HG03571 (cell line): ENCODE data around the gene NEK11.

ENCODE experiments used
- ATAC-seq: cut with Tn5 transposase; IDR thresholded peaks from one replicate; pipeline ENCODE4 v1.9.1; 2021; ENCODE audit not compliant: unreplicated experiment

Gene NEK11

GRCh38 chr3:131125684-131126083, 99.0 kb downstream of the NEK11 start:
- ATAC-seq, result no peak

- no peak for ATAC-seq
Observed at GRCh38 chr3:131140891-131141290, 114.2 kb downstream of the NEK11 start.

DNA sequence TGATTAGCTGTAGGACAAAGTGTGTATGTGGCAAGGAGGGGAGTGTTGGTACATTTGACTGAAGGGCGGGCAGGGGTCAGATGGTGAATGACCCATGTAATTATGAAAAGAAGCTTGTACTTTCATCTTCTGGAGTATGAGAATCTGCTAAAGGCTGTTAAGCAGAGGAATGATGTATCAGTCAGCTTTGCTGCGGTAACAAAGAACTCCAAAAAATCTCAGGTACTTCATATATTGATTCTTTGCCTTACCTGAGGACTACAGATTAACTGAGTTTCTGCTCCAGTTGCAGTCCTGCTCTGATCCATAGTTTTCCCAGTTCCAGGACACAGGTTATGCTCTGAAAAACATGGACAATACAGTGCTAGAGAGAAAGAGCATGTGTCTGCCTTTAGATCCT, 115.1 kb downstream of the NEK11 start:
- ATAC-seq, result no peak

DNA sequence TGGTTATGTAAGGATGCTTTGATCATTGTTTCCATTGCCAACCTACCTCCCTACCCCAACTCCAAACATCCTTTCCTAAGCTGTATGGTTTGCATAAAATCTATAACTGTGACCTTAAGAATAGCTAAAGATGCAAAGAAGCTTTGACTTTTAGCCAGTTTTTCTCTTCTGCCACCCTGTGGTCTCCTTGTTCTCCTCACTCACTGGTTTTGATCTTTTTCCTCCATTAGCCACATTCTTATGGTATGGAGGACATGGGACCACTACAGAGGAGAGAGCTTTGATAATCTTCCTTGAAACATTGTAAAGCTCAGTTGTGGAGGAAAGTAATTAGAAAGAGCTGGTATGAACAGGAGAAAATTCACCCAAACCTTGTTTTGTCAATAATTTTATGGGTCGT, 115.9 kb downstream of the NEK11 start:
- no peak for ATAC-seq

DNA sequence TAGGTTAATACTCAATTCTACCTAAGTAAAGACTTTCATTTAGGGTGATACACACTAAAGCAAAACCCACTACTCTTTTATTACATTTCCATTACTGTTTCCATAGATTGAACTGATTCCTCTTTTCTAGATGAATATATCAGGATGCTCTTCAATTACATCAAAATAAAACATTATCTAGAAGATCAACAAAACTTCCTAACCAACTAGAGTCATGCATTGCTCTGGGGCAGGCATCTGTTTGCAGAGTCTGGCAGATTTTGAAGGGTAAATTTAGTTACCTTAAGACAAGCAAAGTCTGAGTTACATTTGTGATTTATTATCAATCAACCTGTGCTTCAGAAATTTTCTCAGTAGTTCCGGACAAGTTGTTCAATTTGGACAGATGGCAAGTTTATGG, 117.1 kb downstream of the NEK11 start:
- ATAC-seq, result no peak

- no peak for ATAC-seq
Observed at GRCh38 chr3:131147534-131147933, 120.9 kb downstream of the NEK11 start.

- ATAC-seq, result no peak
Observed at GRCh38 chr3:131158434-131158833, 131.8 kb downstream of the NEK11 start.

GRCh38 chr3:131162516-131162915, 135.8 kb downstream of the NEK11 start:
- no peak for ATAC-seq

- ATAC-seq, result no peak
Observed at GRCh38 chr3:131167867-131168266, 141.2 kb downstream of the NEK11 start.

DNA sequence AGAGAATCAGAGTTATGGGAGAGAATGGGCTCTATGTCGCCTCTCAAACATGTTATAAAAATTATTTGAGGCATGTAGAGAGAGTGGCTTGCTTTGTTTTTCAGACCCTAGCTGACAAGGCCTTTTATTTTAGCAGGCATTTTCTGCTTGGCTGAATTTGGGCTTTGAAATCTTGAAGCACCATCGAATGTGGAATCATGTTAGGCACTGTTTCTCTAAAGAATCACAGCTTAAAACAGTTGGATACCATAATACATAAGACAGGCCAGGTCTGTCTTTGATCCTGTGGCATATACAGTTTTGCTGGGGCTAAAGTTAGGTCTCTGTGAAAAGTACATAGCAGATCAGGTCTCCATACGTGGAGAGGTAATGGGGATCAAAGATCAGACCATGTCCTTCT, 142.7 kb downstream of the NEK11 start:
- no peak for ATAC-seq

- no peak for ATAC-seq
Observed at GRCh38 chr3:131172502-131173200, 146.0 kb downstream of the NEK11 start.

DNA sequence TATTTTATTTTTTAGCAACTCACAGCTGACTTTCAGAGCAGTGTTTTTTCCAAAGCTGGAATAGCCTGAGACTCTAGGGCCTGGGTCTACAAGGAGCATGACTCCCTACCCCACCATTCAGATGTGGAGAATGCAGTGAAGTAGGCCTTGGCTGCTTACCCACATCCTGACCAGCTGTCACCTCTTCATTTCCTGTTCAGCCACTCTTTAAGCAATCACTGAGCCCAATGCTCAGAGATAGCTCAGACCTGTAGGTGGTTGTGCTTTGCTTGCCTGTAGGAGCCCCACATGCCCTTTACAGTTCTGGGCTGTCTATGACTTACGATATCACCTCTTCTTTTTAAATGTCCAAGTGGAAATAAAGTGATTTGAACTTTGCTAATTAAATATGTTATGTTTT, 148.1 kb downstream of the NEK11 start:
- ATAC-seq, result peak; percentile 94

- ATAC-seq, result no peak
Observed at GRCh38 chr3:131178710-131179375, 152.2 kb downstream of the NEK11 start.

- ATAC-seq, result no peak
Observed at GRCh38 chr3:131192701-131193100, 166.0 kb downstream of the NEK11 start.

- no peak for ATAC-seq
Observed at GRCh38 chr3:131193641-131194238, 167.1 kb downstream of the NEK11 start.

- no peak for ATAC-seq
Observed at GRCh38 chr3:131194816-131195215, 168.1 kb downstream of the NEK11 start.

GRCh38 chr3:131200636-131201199, 174.0 kb downstream of the NEK11 start:
- ATAC-seq, result no peak

- ATAC-seq, result no peak
Observed at GRCh38 chr3:131216330-131216729, 189.7 kb downstream of the NEK11 start.

DNA sequence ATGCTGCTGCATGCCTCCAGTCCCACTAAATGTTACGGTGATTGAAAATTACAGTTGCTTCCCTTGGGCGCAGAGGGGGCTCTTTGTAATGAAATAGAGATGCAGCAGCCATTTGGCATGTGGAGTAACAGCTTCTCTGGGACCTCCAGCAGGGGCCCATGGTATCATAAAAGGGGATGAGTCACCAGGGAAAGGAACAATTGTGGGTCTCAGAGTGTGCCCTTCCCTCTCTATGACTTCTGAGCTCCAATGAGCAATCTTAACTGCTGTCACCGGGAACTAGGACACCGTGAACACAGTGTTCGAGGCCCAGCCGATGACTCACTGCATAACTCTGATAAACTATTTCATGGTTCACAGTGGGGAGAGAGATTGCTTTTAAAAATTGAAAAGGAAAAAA, 190.1 kb downstream of the NEK11 start:
- ATAC-seq, result no peak

DNA sequence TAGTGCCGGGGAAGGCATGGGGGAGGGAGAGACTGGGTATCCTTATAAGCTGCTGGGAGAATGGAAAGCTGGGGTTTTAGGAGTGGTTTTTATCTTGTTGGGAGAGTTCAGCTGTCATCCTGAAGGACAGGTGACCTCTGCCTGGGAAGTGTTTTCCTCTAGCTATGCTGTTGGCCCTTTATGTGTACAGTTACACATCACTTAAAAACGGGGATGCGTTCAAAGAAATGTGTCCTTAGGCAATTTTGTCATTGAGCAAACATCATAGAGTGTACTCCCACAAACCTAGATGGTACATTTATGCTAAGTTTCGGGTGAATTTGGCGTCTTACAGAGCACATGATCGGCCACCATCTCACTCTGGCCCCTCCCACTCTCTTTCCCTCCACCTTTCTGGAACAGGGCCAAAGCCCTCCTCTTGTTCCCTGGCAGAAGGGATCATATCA, 190.6 kb downstream of the NEK11 start:
- no peak for ATAC-seq

DNA sequence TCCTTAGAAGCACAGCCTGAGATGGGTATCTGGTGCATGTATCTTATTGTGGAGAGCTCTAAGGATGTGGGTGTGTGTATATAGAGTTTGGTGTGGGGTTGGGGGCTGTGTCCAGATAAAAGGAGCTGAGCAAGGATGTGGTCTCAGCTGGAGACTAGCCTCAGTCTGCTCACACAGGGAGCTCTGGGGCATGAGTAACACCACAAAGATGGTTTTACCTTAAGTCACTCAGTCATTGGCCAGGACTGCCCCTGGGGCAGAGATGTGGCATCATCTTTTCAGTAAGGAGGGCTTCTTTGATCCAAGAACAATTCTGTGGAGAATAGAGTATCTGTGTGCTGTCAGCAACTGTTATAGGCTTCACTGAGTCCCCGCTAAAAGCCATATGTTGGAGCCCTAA, 191.5 kb downstream of the NEK11 start:
- ATAC-seq, result no peak

GRCh38 chr3:131221731-131222130, 195.1 kb downstream of the NEK11 start:
- no peak for ATAC-seq
